H1 (cell line): ENCODE data around the gene KRTAP10-2. TPM values are rescaled to one million over a fixed set of nuclear protein-coding genes. Genes with fewer than 3 reads are reported as not detected.

Experiments
- CTCF ChIA-PET: fragments of 300-600 bp; sonication (Branson Sonifier 250); formaldehyde crosslinking; loops from one replicate; lab custom pipeline; 2021; ENCODE audit not compliant: partially characterized antibody; lab: Charles Lee
- POLR2A ChIA-PET: fragments of 300-600 bp; sonication (Branson Sonifier 250); formaldehyde crosslinking; loops from one replicate; lab custom pipeline; 2021; ENCODE audit warnings: inconsistent platforms; ENCODE audit not compliant: partially characterized antibody; lab: Charles Lee
- DNase-seq, 2 experiments: peaks; one replicate each; pipeline versions ENCODE4 v3.0.0 to v3.0.0-alpha.2; 2010 to 2022; ENCODE audit warnings: low spot score in 2 of 2, low read depth in 1 of 2, mixed read lengths in 1 of 2
- FAIRE-seq: peaks from 2 replicates; lab custom pipeline; 2011; peaks lifted over from hg19 to GRCh38; lab: Jason Lieb, UNC
- H2AFZ ChIP-seq: 2 replicates; pipeline ENCODE4 v1.8.1; 2012; ENCODE audit warnings: low read length, inconsistent platforms
- H2AK5ac ChIP-seq: 2 replicates; pipeline ENCODE4 v1.6.1; 2013; ENCODE audit warnings: low read depth, low read length
- H2BK120ac ChIP-seq: replicated peaks from 2 replicates; pipeline ENCODE3; 2013; ENCODE audit warnings: low read depth, low read length, inconsistent platforms
- H2BK12ac ChIP-seq: 2 replicates; pipeline ENCODE4 v1.6.1; 2013; ENCODE audit warnings: low read depth, low read length
- H2BK15ac ChIP-seq: 2 replicates; pipeline ENCODE4 v1.6.1; 2013; ENCODE audit warnings: low read length
- H2BK20ac ChIP-seq: 2 replicates; pipeline ENCODE4 v1.6.1; 2013; ENCODE audit warnings: low read length
- H2BK5ac ChIP-seq: 2 replicates; pipeline ENCODE4 v1.6.1; 2013; ENCODE audit warnings: low read depth, low read length
- H3K14ac ChIP-seq: 2 replicates; pipeline ENCODE4 v1.6.1; 2013; ENCODE audit warnings: inconsistent platforms; ENCODE audit not compliant: insufficient read length
- H3K18ac ChIP-seq: 2 replicates; pipeline ENCODE4 v1.6.1; 2013; ENCODE audit warnings: low read length; ENCODE audit errors: extremely low read depth
- H3K23ac ChIP-seq: 2 replicates; pipeline ENCODE4 v1.6.1; 2013; ENCODE audit warnings: inconsistent platforms; ENCODE audit not compliant: insufficient read length
- H3K23me2 ChIP-seq: 2 replicates; pipeline ENCODE4 v1.6.1; 2013; ENCODE audit warnings: low read depth, low read length
- H3K27ac ChIP-seq: 2 replicates; pipeline ENCODE4 v1.6.1; 2011; ENCODE audit warnings: low read depth, low read length, inconsistent platforms
- H3K27me3 ChIP-seq, 4 experiments: replicated peaks in 1 of 4; 1 replicate in 1 of 4; 2 replicates in 3 of 4; pipeline versions ENCODE4 v1.6.1 to v1.8.1; 2011 to 2013; ENCODE audit warnings: low read length in 3 of 4, mild to moderate bottlenecking in 3 of 4, inconsistent platforms in 2 of 4, mixed read lengths in 2 of 4, moderate library complexity in 1 of 4; ENCODE audit not compliant: control insufficient read depth in 3 of 4, insufficient read depth in 3 of 4; ENCODE audit errors: extremely low read depth in 1 of 4
- H3K36me3 ChIP-seq, 4 experiments: 2 replicates each; pipeline versions ENCODE4 v1.6.1 to v1.8.1; 2011 to 2013; ENCODE audit warnings: mild to moderate bottlenecking in 4 of 4, low read length in 3 of 4, moderate library complexity in 2 of 4, control low read depth in 1 of 4, inconsistent platforms in 1 of 4; ENCODE audit not compliant: insufficient read depth in 4 of 4, control insufficient read depth in 2 of 4
- H3K4ac ChIP-seq: replicated peaks from 2 replicates; pipeline ENCODE3; 2013; ENCODE audit warnings: low read length, low read depth, mixed read lengths, inconsistent platforms; ENCODE audit not compliant: insufficient read length
- H3K4me1 ChIP-seq, 4 experiments: replicated peaks in 1 of 4; 1 replicate in 1 of 4; 2 replicates in 3 of 4; pipeline versions ENCODE4 v1.6.1 to v1.8.1; 2011 to 2013; ENCODE audit warnings: low read length in 3 of 4, inconsistent platforms in 2 of 4, mixed read lengths in 1 of 4; ENCODE audit not compliant: insufficient read depth in 4 of 4, control insufficient read depth in 3 of 4
- H3K4me2 ChIP-seq, 2 experiments: 2 replicates each; pipeline versions ENCODE4 v1.6.1 to v1.8.1; 2011 to 2013; ENCODE audit warnings: low read depth in 2 of 2, low read length in 2 of 2, control low read depth in 1 of 2, inconsistent platforms in 1 of 2, mild to moderate bottlenecking in 1 of 2; ENCODE audit not compliant: insufficient read depth in 1 of 2
- H3K4me3 ChIP-seq, 4 experiments: fragments of 200-600, 300-600 bp in 1 of 4; sonication (generic), shearing (Covaris generic), sonication (Bioruptor Twin) in 1 of 4; 2 replicates each; pipeline versions ENCODE4 v1.5.1 to v1.8.1; 2011 to 2016; ENCODE audit warnings: low read length in 4 of 4, low read depth in 3 of 4, control low read depth in 2 of 4, inconsistent platforms in 2 of 4, mild to moderate bottlenecking in 2 of 4, mixed read lengths in 1 of 4, moderate library complexity in 1 of 4; ENCODE audit not compliant: insufficient read depth in 2 of 4; ENCODE audit errors: extremely low read depth in 1 of 4
- H3K56ac ChIP-seq: replicated peaks from 2 replicates; pipeline ENCODE3; 2013; ENCODE audit warnings: low read depth, mild to moderate bottlenecking, mixed read lengths, low read length, inconsistent platforms; ENCODE audit not compliant: insufficient read length
- H3K79me1 ChIP-seq: 2 replicates; pipeline ENCODE4 v1.6.1; 2013; ENCODE audit warnings: low read depth, low read length, control low read depth
- H3K79me2 ChIP-seq, 2 experiments: 2 replicates each; pipeline versions ENCODE4 v1.6.1 to v1.8.1; 2012 to 2013; ENCODE audit warnings: low read length in 2 of 2, mild to moderate bottlenecking in 2 of 2, inconsistent platforms in 1 of 2; ENCODE audit not compliant: insufficient read depth in 2 of 2, control insufficient read depth in 1 of 2
- H3K9ac ChIP-seq, 4 experiments: replicated peaks in 1 of 4; 1 replicate in 1 of 4; 2 replicates in 3 of 4; pipeline versions ENCODE4 v1.6.1 to v1.8.1; 2011 to 2013; ENCODE audit warnings: low read depth in 3 of 4, low read length in 3 of 4, control low read depth in 2 of 4, mild to moderate bottlenecking in 2 of 4, moderate library complexity in 2 of 4, inconsistent platforms in 1 of 4; ENCODE audit errors: extremely low read depth in 1 of 4
- H3K9me3 ChIP-seq, 2 experiments: 2 replicates each; pipeline versions ENCODE4 v1.6.1 to v1.8.1; 2012 to 2013; ENCODE audit warnings: mild to moderate bottlenecking in 2 of 2, moderate library complexity in 2 of 2, control low read depth in 1 of 2, inconsistent platforms in 1 of 2, low read depth in 1 of 2, low read length in 1 of 2, mixed read lengths in 1 of 2; ENCODE audit not compliant: insufficient read depth in 2 of 2
- H4K20me1 ChIP-seq, 2 experiments: replicated peaks in 1 of 2; 2 replicates each; pipeline versions ENCODE3 to v1.8.1; 2011 to 2013; ENCODE audit warnings: inconsistent platforms in 2 of 2, low read length in 2 of 2, mild to moderate bottlenecking in 1 of 2; ENCODE audit not compliant: insufficient read depth in 2 of 2, control insufficient read depth in 1 of 2
- H4K5ac ChIP-seq: 2 replicates; pipeline ENCODE4 v1.6.1; 2013; ENCODE audit warnings: low read length, low read depth, mixed read lengths, inconsistent platforms; ENCODE audit not compliant: insufficient read length
- H4K8ac ChIP-seq: 2 replicates; pipeline ENCODE4 v1.8.0; 2013; ENCODE audit warnings: mild to moderate bottlenecking, moderate library complexity, low read length, inconsistent platforms; ENCODE audit not compliant: insufficient read depth; ENCODE audit errors: extremely low read depth
- H4K91ac ChIP-seq: replicated peaks from 2 replicates; pipeline ENCODE3; 2013; ENCODE audit warnings: low read length, mixed read lengths, inconsistent platforms; ENCODE audit not compliant: insufficient read length
- FOSL1 ChIP-seq: IDR thresholded peaks from 2 replicates; pipeline ENCODE4 v1.6.1; 2011; ENCODE audit warnings: mild to moderate bottlenecking, low read depth, low read length, moderate library complexity; ENCODE audit not compliant: insufficient read depth
- WGBS, 2 experiments: shearing (Covaris generic) in 1 of 2; methylation state at CpG; one replicate each; pipeline versions ENCODE4 v1.1.6 to v1.1.7; 2013 to 2015; ENCODE audit warnings: low lambda C conversion rate in 2 of 2, mixed read lengths in 2 of 2, inconsistent platforms in 1 of 2, low coverage in 1 of 2, missing lambda C conversion rate in 1 of 2; ENCODE audit not compliant: insufficient replicate concordance in 2 of 2, insufficient coverage in 1 of 2, insufficient read length in 1 of 2; ENCODE audit errors: extremely low coverage in 1 of 2, missing lambda C conversion rate in 1 of 2; 5-methylcytosine and 5-hydroxymethylcytosine counted together
- polyA plus RNA-seq, 7 experiments: library from polyadenylated mRNA; depleted of rRNA in 3 of 7; stranded (reverse) in 5 of 7; unstranded in 2 of 7; fragments of >200 nt in 5 of 7; fragments of 200-250 nt in 2 of 7; gene quantifications; 1 replicate in 5 of 7; 2 replicates in 1 of 7; 4 replicates in 1 of 7; pipeline versions ENCODE4 v1.2.1 to v1.2.3, GENCODE V29; 2011 to 2013; ENCODE audit warnings: missing spikeins in 2 of 7, mixed read lengths in 2 of 7
- total RNA-seq: library from RNA; stranded (reverse); fragmentation: NEBNext Ultra II Directional; extraction: Animal tissue kit (Norgen Biotek cat#: 25700); gene quantifications from 2 replicates; pipeline ENCODE4 v1.2.1, GENCODE V29; 2021

The KRTAP10-2 gene
- total and polyA plus RNA-seq, 2 of the 8 experiments (the other 6 are each of a cell fraction or from before 2014, with no cell fraction given), result 0.11 TPM; not detected in 1

DNA sequence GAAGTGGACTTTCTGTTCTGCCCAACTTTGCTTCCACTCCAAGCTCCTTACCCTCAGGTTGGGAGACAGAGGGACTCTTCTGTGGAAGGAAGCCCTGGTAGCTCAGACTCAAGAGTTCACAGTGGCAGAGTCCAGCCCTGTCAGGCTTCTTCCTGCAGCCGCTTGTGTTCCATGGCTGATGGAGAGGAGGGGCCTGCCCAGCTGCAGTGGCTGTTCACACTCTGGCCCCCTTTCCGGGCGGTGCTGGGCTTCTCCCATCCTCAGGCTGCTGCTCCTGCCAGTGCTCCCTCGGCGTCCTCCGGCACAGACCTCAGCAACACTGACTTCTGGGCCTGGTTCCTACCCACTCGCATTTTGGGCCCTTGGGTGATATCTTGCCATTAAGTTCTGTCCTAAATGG lies 15.3 kb downstream of the KRTAP10-2 start:
- H2BK15ac ChIP-seq, result no peak overlapping the region
- H3K23ac ChIP-seq, result no peak overlapping the region
- CTCF ChIA-PET, result interaction anchor here (0.6 to 1.2 kb wide), 6 partner anchors 13 to 390 kb away, joined by 3 to 4 read pairs (median 3); no protein-coding TSS in a partner anchor
- H2AK5ac ChIP-seq, result no peak overlapping the region
- no peak overlapping the region for H3K4ac ChIP-seq
- no peak overlapping the region for H4K91ac ChIP-seq
- FAIRE-seq (no peak), DNase-seq (peak in 1 of 2 experiments; percentile 45)
- H3K9ac ChIP-seq, result no peak overlapping the region
- no peak for TF ChIP-seq FOSL1
- no peaks in the 10 kb centered on the region for H3K79me2 ChIP-seq
- H3K4me2 ChIP-seq, result no peak overlapping the region
- H3K36me3 ChIP-seq, result no peaks in the 10 kb centered on the region
- no peaks in the 10 kb centered on the region for H3K23me2 ChIP-seq
- H4K8ac ChIP-seq, result no peak overlapping the region
- H3K56ac ChIP-seq, result no peak overlapping the region
- H3K27ac ChIP-seq, result no peak overlapping the region
- H2BK120ac ChIP-seq, result no peak overlapping the region
- 81% methylated on average over 7 of the region's 7 CpGs; no CpG with 5 or more reads in 1 of the 2 experiments for WGBS, 2 experiments
- no peaks in the 10 kb centered on the region for H3K9me3 ChIP-seq
- H3K4me1 ChIP-seq, result peaks cover 0 to 6% (median 0%) of the 10 kb centered on the region in 4 experiments; a peak in 1 of 7 replicates
- no peak overlapping the region for H2BK20ac ChIP-seq
- H2BK12ac ChIP-seq, result no peak overlapping the region
- H4K5ac ChIP-seq, result no peak overlapping the region
- H3K18ac ChIP-seq, result no peak overlapping the region
- POLR2A ChIA-PET, result interaction anchor here (0.9 kb wide), 1 partner anchor 147 kb away, joined by 3 read pairs; no protein-coding TSS in a partner anchor
- no peak overlapping the region for H2BK5ac ChIP-seq
- H3K14ac ChIP-seq, result no peak overlapping the region
- H4K20me1 ChIP-seq, result no peaks in the 10 kb centered on the region
- H3K27me3 ChIP-seq, result no peaks in the 10 kb centered on the region
- H3K4me3 ChIP-seq, result no peak overlapping the region
- H3K79me1 ChIP-seq, result no peaks in the 10 kb centered on the region
- no peak overlapping the region for H2AFZ ChIP-seq
